Caco-2 (cell line): Measurements from ENCODE around the gene NCCRP1. TPM values are rescaled to one million over a fixed set of nuclear protein-coding genes. Genes with fewer than 3 reads are reported as not detected.

Experiments
- BruUV-seq: library from RNA; stranded (reverse); fragments of 400-500 nt; replicated peaks from 2 replicates; lab custom pipeline; 2021; lab: Mats Ljungman, UMichigan
- CTCF ChIA-PET: fragments of 300-600 bp; sonication (Branson Sonifier 250); formaldehyde crosslinking; loops from one replicate; lab custom pipeline; 2022; ENCODE audit warnings: antibody characterized with exemption; lab: Charles Lee
- POLR2A ChIA-PET: fragments of 300-600 bp; sonication (Branson Sonifier 250); formaldehyde crosslinking; loops from one replicate; lab custom pipeline; 2022; ENCODE audit warnings: antibody characterized with exemption; lab: Charles Lee
- DNase-seq, 2 experiments: peaks; one replicate each; pipeline versions ENCODE4 v3.0.0 to v3.0.0-alpha.2; 2020 to 2022
- H3K27me3 ChIP-seq: replicated peaks from 2 replicates; pipeline ENCODE4 v1.6.0; 2011; ENCODE audit warnings: low read length; ENCODE audit not compliant: control insufficient read depth, insufficient read depth
- H3K36me3 ChIP-seq: 2 replicates; pipeline ENCODE4 v1.5.1; 2011; ENCODE audit warnings: low read length; ENCODE audit not compliant: control insufficient read depth, insufficient read depth
- H3K4me1 ChIP-seq: fragments of 250-450 bp; sonication (Bioruptor Pico); 2 replicates; pipeline ENCODE4 v1.5.1; 2020; ENCODE audit warnings: mild to moderate bottlenecking
- H3K4me3 ChIP-seq: 2 replicates; pipeline ENCODE4 v1.5.1; 2011; ENCODE audit warnings: low read depth, mild to moderate bottlenecking, control low read depth, low read length
- H3K9me3 ChIP-seq: fragments of 250-450 bp; sonication (Bioruptor Pico); 2 replicates; pipeline ENCODE4 v1.5.1; 2020; ENCODE audit warnings: mild to moderate bottlenecking, moderate library complexity
- H3K27ac Mint-ChIP-seq: one replicate; pipeline ENCODE4 v1.8.0; 2022; ENCODE audit warnings: mixed read lengths; ENCODE audit not compliant: unreplicated experiment
- H3K27me3 Mint-ChIP-seq: one replicate; pipeline ENCODE4 v1.8.0; 2022; ENCODE audit warnings: mixed read lengths; ENCODE audit not compliant: insufficient read depth, unreplicated experiment
- H3K36me3 Mint-ChIP-seq: one replicate; pipeline ENCODE4 v1.8.0; 2022; ENCODE audit warnings: mild to moderate bottlenecking, mixed read lengths; ENCODE audit not compliant: insufficient read depth, unreplicated experiment
- H3K4me1 Mint-ChIP-seq: one replicate; pipeline ENCODE4 v1.8.0; 2022; ENCODE audit warnings: low read depth, mixed read lengths; ENCODE audit not compliant: unreplicated experiment
- H3K4me3 Mint-ChIP-seq: one replicate; pipeline ENCODE4 v1.8.0; 2022; ENCODE audit warnings: mild to moderate bottlenecking, moderate library complexity, mixed read lengths; ENCODE audit not compliant: unreplicated experiment
- H3K9me3 Mint-ChIP-seq: one replicate; pipeline ENCODE4 v1.8.0; 2022; ENCODE audit warnings: mixed read lengths; ENCODE audit not compliant: unreplicated experiment
- CTCF ChIP-seq, 2 experiments: fragments of 200-600 bp in 1 of 2; IDR thresholded peaks; 1 replicate in 1 of 2; 2 replicates in 1 of 2; pipeline versions ENCODE4 v1.5.1 to v1.8.0; 2011 to 2022; ENCODE audit warnings: antibody characterized with exemption in 1 of 2, control low read depth in 1 of 2, inconsistent platforms in 1 of 2, low read depth in 1 of 2, low read length in 1 of 2, mild to moderate bottlenecking in 1 of 2, moderate library complexity in 1 of 2; ENCODE audit not compliant: insufficient read depth in 1 of 2, severe bottlenecking in 1 of 2, unreplicated experiment in 1 of 2
- intact Hi-C: fragments of 100-400 bp; cut with micrococcal nuclease; formaldehyde crosslinking; loops from one replicate; pipeline ENCODE4 v1.10.0; 2022; ENCODE audit not compliant: unreplicated experiment
- total RNA-seq: library from RNA; stranded (reverse); gene quantifications from 2 replicates; pipeline ENCODE4 v1.2.3, GENCODE V29; 2022

Gene NCCRP1
- total RNA-seq, 1 experiment from 2014 or later: 0.39 TPM

- no TSS peak for BruUV-seq
- Histone ChIP-seq H3K4me1 (peaks cover 24% of the 10 kb centered on the region), H3K4me3 (no peak overlapping the region), H3K27me3 (no peaks in the 10 kb centered on the region), H3K9me3 (no peaks in the 10 kb centered on the region), H3K36me3 (no peaks in the 10 kb centered on the region)
- peaks cover 24% of the 10 kb centered on the region for H3K4me1 Mint-ChIP-seq
- H3K4me3 Mint-ChIP-seq: peak overlapping the region; percentile 42
- TF ChIP-seq CTCF (IDR thresholded peaks at IDR 0.05; ENCODE audit: insufficient read depth in 1 of 2, low read depth in 1 of 2, low read length in 1 of 2, severe bottlenecking in 1 of 2, unreplicated experiment in 1 of 2): no peak
- peak; percentile 16 to 58 for DNase-seq
- H3K27ac Mint-ChIP-seq: peak overlapping the region; percentile 68
- H3K9me3 Mint-ChIP-seq: no peaks in the 10 kb centered on the region
- ChIA-PET CTCF (interaction anchor here (0.5 to 1.1 kb wide), 3 partner anchors 19 to 124 kb away, joined by 3 to 4 read pairs (median 4); no protein-coding TSS in a partner anchor), POLR2A (no interaction called here)
- intact Hi-C loops: no loop called here
- peaks cover 51% of the 10 kb centered on the region for H3K36me3 Mint-ChIP-seq
- no peaks in the 10 kb centered on the region for H3K27me3 Mint-ChIP-seq
Observed at GRCh38 chr19:39166571-39167391, 30.0 kb upstream of the NCCRP1 start.

GRCh38 chr19:39167461-39168257 is 29.1 kb upstream of the NCCRP1 start:
- Histone ChIP-seq H3K27me3 (no peaks in the 10 kb centered on the region), H3K36me3 (no peaks in the 10 kb centered on the region; the same call in 1 of the 2 replicates), H3K4me1 (peaks cover 24% of the 10 kb centered on the region), H3K4me3 (no peak overlapping the region), H3K9me3 (no peaks in the 10 kb centered on the region)
- H3K36me3 Mint-ChIP-seq: peaks cover 47% of the 10 kb centered on the region
- no peaks in the 10 kb centered on the region for H3K27me3 Mint-ChIP-seq
- H3K4me3 Mint-ChIP-seq: peak overlapping the region; percentile 42
- H3K4me1 Mint-ChIP-seq: peaks cover 21% of the 10 kb centered on the region
- no peaks in the 10 kb centered on the region for H3K9me3 Mint-ChIP-seq
- H3K27ac Mint-ChIP-seq: peak overlapping the region; percentile 68
- no peak for TF ChIP-seq CTCF (IDR thresholded peaks at IDR 0.05; ENCODE audit: insufficient read depth in 1 of 2, low read depth in 1 of 2, low read length in 1 of 2, severe bottlenecking in 1 of 2, unreplicated experiment in 1 of 2)
- no TSS peak for BruUV-seq
- ChIA-PET CTCF (interaction anchor here (0.6 kb wide), 2 partner anchors 32 to 201 kb away, joined by 3 read pairs; no protein-coding TSS in a partner anchor), POLR2A (interaction anchor here (0.6 kb wide), 1 partner anchor 238 kb away, joined by 3 read pairs; no protein-coding TSS in a partner anchor)
- intact Hi-C loops: no loop called here
- DNase-seq: peak; percentile 64 to 71
